HG03135 (cell line): ENCODE results near the gene RARRES2.

Experiments used
- ATAC-seq: cut with Tn5 transposase; IDR thresholded peaks from one replicate; pipeline ENCODE4 v1.9.1; 2021; ENCODE audit warnings: mild to moderate bottlenecking, moderate library complexity; ENCODE audit not compliant: unreplicated experiment

The RARRES2 gene

DNA sequence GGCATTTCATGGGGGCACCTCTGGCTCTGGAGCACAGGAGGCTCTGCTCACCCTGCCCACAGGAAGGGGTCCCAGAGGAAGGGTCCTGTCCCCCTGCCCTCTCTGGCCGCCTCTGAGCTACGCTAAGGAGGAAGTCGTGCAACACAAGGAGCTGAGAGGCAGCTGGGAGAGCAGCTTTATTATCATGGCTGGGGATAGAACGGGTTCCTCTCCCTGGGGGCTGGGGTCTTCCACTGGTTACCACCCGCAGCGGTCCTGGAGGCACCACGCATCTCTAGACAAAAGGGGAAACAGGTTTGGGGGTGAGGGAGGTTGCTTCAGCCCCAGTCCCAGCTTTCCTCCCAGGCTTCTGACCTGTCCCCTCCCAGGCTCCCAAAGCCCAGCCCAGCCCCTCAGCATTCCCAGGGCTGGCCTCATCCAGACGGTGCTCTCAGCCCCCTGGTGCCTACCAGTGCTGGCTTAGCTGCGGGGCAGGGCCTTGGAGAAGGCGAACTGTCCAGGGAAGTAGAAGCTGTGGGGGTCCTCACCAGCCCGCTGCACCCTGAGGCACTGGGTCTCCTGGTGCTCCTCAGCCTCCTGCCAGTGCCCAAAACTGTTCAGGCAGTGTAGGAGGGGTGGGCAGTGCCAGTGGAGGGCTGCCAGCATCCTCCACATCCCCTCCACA is 3.1 kb downstream of the RARRES2 start:
- no peak for ATAC-seq

GRCh38 chr7:150337659-150338081 is 3.8 kb downstream of the RARRES2 start:
- ATAC-seq: no peak

DNA sequence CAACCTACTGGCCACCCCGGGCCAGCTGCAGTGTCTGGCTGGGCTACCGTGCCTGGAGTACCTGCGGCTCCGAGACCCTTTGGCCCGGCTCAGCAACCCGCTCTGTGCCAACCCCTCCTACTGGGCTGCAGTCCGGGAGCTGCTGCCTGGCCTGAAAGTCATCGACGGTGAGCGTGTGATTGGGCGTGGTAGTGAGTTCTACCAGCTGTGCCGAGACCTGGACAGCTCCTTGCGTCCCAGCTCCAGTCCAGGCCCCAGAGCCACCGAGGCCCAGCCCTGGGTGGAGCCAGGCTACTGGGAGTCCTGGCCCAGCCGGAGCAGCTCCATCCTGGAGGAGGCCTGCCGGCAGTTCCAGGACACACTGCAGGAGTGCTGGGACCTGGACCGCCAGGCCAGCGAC is 4.2 kb downstream of the RARRES2 start:
- no peak for ATAC-seq

GRCh38 chr7:150336746-150337145 is 4.7 kb downstream of the RARRES2 start:
- ATAC-seq: no peak

DNA sequence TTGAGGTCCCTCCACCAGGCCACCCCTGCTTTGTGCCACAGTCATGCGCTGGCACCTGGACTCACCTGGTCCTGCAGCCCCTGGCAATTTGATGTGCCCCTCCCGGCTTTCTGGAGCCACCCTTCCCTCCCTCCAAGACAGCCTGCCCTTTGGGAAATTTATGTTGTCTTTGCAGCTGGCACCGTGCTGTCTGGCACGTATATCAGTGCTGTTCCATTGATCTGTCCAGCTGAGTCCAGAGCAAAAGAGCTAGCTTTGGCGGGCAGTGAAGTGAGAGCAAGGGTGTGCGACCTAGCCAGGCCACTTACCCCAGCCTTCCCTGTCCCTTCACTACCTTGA is 5.7 kb downstream of the RARRES2 start:
- ATAC-seq: no peak

DNA sequence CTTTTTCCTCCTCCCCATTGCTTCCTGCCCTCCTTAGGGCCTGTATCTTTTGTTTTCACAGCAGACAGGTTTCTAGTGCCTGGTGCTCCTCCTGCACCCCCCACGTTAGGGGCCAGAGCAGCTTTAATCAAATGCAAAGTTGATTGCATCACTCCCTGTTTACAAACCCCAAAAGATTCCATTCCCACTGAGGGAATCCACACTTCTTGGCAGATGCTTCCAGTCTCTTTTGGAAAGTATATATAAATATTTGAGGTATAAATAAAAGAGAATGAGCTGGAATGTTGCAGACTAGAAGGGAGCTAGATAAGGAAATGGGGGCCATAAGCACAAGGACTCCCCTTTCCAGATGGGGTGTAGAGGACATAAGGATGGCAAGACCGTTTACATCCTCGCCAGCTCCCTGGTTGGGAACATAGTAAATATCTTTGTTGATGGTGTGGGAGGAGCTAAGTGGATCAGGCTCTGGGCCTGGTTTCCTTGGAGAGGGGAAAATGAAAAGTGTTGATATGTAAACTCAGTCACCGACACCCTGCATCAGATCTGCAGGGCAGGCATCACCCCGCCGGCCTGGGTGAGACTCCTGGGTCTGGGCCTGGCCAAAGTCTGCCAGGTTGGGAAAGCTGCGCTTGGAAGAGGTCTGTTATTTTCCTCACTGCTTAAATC is 6.2 kb downstream of the RARRES2 start:
- ATAC-seq: no peak

DNA sequence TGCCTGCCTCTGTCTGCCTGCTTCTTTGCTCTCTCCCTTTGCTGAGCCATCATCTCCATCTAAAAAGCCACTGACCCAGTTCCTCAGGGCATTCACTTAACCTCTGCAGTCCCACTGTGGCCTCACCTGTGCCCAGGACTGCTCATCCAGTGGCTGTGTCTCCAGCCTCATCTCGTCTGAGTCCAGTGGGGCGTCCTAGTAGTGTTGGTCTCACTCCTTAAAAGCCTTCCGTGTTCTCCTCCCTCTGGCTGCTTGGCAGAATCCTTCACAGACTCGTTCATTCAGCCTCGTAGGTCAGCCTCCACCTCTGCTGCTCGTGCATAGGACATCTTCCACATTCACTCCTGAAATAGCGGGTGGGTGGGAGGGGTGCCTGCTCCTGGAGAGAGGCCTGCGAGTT is 7.3 kb downstream of the RARRES2 start:
- ATAC-seq: no peak

DNA sequence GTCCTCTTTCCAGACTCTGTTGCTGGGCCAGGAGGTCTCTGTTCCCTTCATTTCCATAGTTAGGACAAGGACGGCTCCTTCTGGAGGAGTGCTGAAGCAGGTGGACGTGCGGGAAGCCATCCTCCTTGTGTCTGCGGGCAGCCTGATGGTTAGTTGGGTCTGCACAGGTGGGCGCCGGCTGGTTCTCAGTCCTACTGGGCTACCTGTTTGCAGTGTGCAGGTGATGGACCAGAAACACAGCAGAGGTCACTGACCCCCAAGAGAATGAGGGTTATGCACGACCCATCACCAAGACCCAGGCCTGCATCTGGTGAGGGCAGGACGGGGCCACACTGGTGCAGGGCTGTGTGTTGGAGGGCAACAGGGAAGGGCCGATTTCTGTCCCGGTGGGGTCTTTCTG is 7.8 kb downstream of the RARRES2 start:
- ATAC-seq: no peak

DNA sequence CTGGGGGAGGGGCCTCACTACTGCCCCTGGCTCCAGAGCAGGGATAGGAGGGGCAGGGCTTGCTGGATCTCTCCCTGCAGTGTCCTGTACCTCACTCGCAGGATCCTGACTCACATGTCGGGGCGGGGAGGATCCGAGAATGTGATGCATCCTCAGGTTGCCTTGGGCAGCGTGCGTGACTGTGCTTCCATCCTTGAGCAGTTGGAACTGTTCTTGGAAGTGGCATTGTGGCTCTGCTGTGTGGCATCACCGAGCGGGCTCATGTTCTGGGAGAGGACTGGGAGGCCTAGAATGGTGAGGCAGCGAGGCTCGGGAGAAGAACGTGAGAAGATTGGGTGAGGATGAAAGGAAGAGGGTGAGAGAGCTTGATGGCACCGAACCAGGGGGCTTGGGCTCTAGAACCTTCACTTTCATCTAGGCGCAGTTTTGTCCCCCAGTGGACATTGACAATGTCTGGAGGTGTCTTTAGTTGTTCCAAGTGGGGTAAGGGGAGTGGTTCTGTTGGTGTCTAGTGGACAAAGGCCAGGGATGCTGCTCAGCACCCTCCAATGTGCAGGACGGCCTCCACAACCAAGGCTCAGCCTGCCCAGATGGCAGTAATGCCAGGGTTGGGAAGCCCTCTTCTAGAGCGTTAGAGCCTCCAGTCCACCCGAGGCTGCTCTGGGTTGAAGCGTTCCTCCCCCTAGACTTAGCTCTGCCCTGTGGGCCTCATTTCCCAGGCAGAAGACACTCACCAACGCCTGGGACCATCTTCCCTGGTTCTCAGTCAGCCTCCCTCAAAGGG is 8.4 kb downstream of the RARRES2 start:
- ATAC-seq: no peak

DNA sequence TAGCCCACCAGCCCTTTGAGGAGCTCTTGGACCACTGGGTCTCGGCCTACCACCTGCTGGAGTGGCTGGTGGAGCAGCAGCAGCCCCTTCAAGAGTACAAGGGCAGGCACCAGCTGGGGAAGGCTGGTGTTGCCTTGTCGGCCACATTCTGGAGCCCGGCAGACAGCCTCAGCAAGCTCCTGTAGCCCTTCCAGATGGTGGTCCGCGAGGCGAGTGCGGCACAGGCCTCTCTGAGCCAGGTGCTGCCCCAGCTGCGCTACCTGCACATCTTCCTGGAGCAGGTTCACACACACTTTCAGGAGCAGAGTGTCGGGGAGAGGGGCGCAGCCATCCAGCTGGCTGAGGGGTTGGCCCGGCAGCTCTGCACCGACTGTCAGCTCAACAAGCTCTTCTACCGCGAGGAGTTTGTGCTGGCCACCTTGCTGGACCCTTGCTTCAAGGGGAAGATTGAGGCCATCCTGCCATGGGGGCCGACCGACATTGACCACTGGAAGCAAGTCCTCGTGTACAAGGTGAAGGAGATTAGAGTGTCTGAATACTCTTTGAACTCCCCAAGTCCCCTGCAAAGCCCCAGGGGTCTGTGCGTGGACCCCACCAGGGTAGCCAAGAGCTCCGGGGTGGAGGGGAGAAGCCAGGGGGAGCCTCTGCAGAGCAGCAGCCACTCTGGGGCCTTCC is 11.1 kb downstream of the RARRES2 start:
- ATAC-seq: no peak

DNA sequence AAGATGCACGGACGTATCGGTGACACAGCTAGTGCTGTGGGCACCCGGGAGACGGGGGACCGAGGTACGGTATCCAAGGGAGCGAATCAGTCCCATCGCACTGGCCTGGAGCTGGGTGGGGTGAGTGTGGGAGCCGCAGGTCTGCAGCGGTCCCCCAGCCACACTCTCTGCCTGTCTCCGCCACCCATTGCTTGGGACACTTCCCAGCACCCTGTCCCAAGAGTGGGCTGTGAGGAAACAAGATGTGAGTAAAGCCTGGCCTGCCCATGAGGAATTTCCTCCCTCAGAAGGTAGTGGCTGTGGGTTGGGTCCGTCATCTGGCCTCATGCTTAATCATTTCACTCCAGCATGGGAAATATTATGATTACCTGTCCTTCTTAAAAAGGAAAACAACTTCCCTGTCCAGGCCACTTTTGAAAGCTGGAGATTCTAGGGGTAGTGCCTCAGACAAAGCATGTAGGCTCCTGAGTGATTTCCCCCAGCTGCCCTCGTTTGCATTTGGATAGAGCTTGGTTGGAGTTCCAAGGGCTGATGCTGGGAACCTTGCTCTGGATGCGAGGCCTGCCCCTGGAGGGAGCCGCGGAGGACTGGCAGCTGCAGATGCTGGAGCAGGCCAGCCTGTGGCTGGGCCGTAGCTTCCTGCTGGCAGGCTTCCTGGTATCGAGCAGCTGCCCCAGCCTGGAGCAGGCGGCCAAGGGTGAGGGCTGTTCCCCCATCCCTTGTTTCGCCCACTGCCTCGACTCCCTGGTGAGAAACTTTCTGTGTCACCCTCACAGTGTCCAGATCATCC is 11.9 kb downstream of the RARRES2 start:
- ATAC-seq: no peak

DNA sequence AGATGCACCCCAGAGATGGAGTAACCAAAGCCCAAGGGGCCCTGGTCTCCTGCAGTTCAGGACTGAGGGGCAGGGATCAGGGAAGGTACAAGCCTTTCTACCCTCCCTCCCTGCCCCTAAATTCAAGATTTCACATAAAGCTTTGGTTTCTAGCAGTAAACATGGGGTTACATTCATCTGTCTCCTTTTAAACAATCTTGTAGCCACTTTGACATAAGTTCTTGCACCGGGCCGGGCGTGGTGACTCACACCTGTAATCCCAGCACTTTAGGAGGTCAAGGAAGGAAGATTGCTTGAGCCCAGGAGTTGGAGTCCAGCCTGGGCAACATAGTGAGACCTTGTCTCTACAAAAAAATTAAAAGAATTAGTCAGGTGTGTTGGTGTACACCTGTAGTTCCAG is 14.1 kb downstream of the RARRES2 start:
- no peak for ATAC-seq

GRCh38 chr7:150326657-150327268 is 14.7 kb downstream of the RARRES2 start:
- no peak for ATAC-seq

- ATAC-seq: no peak
These were observed 15.5 kb downstream of the RARRES2 start for GRCh38 chr7:150325901-150326300.

GRCh38 chr7:150325110-150325611 is 16.3 kb downstream of the RARRES2 start:
- ATAC-seq: no peak

GRCh38 chr7:150324373-150324961 is 17.0 kb downstream of the RARRES2 start:
- no peak for ATAC-seq

- ATAC-seq: no peak
These were observed 17.6 kb downstream of the RARRES2 start for GRCh38 chr7:150323682-150324372.

DNA sequence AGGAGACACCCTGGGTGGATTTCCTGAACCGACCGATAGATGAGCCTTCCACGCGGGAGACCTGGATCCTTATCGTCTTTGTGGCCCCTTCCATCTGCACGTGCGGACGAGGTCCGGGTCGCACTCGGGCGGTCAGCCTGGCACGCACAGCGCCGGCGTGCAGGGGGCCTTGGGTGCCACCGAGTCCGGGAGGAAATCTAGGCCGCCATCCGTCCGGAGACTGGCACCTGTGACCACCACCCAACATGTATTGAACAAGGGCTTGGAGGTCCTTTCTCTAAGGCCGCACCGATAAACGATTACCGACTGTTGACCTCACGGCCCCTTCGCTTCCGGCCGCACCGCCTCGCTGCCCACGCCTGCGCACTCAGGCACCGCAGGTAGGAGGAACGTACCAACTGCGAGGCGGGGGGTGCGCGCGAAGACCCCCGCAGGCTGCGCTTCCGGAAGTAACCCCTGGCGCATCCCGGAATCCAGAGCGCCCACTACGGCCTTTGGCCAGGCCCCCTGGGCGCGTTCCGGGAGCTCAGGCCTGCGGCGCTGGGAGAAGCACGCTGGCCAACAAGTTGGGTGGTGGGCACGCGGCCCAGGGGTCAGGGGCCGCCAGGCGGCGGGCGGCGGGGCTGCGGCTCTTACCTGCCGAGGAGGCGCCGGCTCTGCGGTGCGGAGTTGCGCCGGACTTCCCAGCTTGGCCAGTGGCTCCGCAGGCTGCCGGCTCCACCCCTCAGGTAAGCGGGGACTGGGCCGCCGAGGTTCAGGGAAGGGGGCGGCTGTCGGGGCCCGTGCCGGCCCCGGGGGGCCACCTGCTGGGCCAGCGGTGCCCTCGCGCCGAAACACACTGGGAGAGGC is 18.4 kb downstream of the RARRES2 start, which contains the start of the genes ACTR3C and LRRC61:
ACTR3C (minus strand) TSS at position 713 of the 849 bp plus-strand sequence. CDS start 28,249 bp downstream, outside the sequence.
LRRC61 (plus strand) TSS at position 523 of the 849 bp plus-strand sequence. CDS start 13,507 bp downstream, outside the sequence.
- ATAC-seq: peak; percentile 67
